ENCODE measurements around the gene KRR1. TPM values are rescaled to one million over a fixed set of nuclear protein-coding genes. Genes with fewer than 3 reads are reported as not detected.

The KRR1 gene
- total RNA-seq, 3 donors from 2014 or later (not counting 1 experiment from before 2014, with no cell fraction given): 101 to 112 (median 106) TPM

- Histone ChIP-seq H3K9me3 (ENCODE audit: control insufficient read depth, insufficient read depth, low read length) (no peaks in the 10 kb centered on the region), H3K4me3 (ENCODE audit: low read length) (no peak overlapping the region), H3K36me3 (ENCODE audit: control insufficient read depth, insufficient read depth, low read length) (peaks cover 85% of the 10 kb centered on the region), H3K27ac (ENCODE audit: low read length) (no peak overlapping the region), H3K4me1 (ENCODE audit: control insufficient read depth, insufficient read depth, low read length) (no peaks in the 10 kb centered on the region), H3K27me3 (ENCODE audit: control insufficient read depth, insufficient read depth, low read length) (no peaks in the 10 kb centered on the region)
- DNase-seq (no peak), ATAC-seq (no peak)
- intact Hi-C loops (cut with micrococcal nuclease): no loop called here
- Mint-ChIP-seq H3K27ac (no peak overlapping the region), H3K4me1 (peaks cover 0 to 7% of the 10 kb centered on the region in 2 donors), H3K9me3 (no peaks in the 10 kb centered on the region), H3K4me3 (no peak overlapping the region), H3K36me3 (peaks cover 7% of the 10 kb centered on the region), H3K27me3 (ENCODE audit: low read depth in 2 of 2) (no peaks in the 10 kb centered on the region)
- TF ChIP-seq CTCF (IDR thresholded peaks at IDR 0.05): no peak
- 93% methylated on average over 2 of the region's 3 CpGs for WGBS (ENCODE audit: insufficient coverage)
Observed at GRCh38 chr12:75503459-75503858, 8.0 kb downstream of the KRR1 start.

GRCh38 chr12:75491169-75491568, 20.2 kb downstream of the KRR1 start:
- no peak overlapping the region for H3K27ac ChIP-seq (ENCODE audit: low read length)
- 90% methylated on average over 1 of the region's 2 CpGs for WGBS (ENCODE audit: insufficient coverage)
- H3K36me3 ChIP-seq (ENCODE audit: control insufficient read depth, insufficient read depth, low read length): peaks cover 65% of the 10 kb centered on the region
- DNase-seq (no peak), ATAC-seq (no peak)
- intact Hi-C loops (cut with micrococcal nuclease): no loop called here
- Mint-ChIP-seq H3K27ac (peak overlapping the region in 1 of 2 donors; percentile 68), H3K4me3 (no peak overlapping the region), H3K9me3 (no peaks in the 10 kb centered on the region), H3K36me3 (no peaks in the 10 kb centered on the region), H3K4me1 (peaks cover 42 to 50% of the 10 kb centered on the region in 2 donors), H3K27me3 (ENCODE audit: low read depth in 2 of 2) (no peaks in the 10 kb centered on the region)
- no peak for TF ChIP-seq CTCF (IDR thresholded peaks at IDR 0.05)
- no peaks in the 10 kb centered on the region for H3K4me1 ChIP-seq (ENCODE audit: control insufficient read depth, insufficient read depth, low read length)
- H3K27me3 ChIP-seq (ENCODE audit: control insufficient read depth, insufficient read depth, low read length): no peaks in the 10 kb centered on the region
- no peak overlapping the region for H3K4me3 ChIP-seq (ENCODE audit: low read length)
- no peaks in the 10 kb centered on the region for H3K9me3 ChIP-seq (ENCODE audit: control insufficient read depth, insufficient read depth, low read length)

GRCh38 chr12:75489613-75490210, 21.7 kb downstream of the KRR1 start:
- Histone ChIP-seq H3K36me3 (ENCODE audit: control insufficient read depth, insufficient read depth, low read length) (peaks cover 60% of the 10 kb centered on the region), H3K9me3 (ENCODE audit: control insufficient read depth, insufficient read depth, low read length) (no peaks in the 10 kb centered on the region), H3K27ac (ENCODE audit: low read length) (no peak overlapping the region), H3K27me3 (ENCODE audit: control insufficient read depth, insufficient read depth, low read length) (no peaks in the 10 kb centered on the region), H3K4me3 (ENCODE audit: low read length) (no peak overlapping the region), H3K4me1 (ENCODE audit: control insufficient read depth, insufficient read depth, low read length) (peaks cover 1% of the 10 kb centered on the region)
- no peak for TF ChIP-seq CTCF (IDR thresholded peaks at IDR 0.05)
- peak in 1 of 2 donors; percentile 22 for DNase-seq
- Mint-ChIP-seq H3K36me3 (no peaks in the 10 kb centered on the region), H3K4me3 (peak overlapping the region; percentile 0), H3K27ac (peak overlapping the region; percentile 6 to 81), H3K9me3 (no peaks in the 10 kb centered on the region), H3K4me1 (peaks cover 42 to 63% of the 10 kb centered on the region in 2 donors), H3K27me3 (ENCODE audit: low read depth in 2 of 2) (no peaks in the 10 kb centered on the region)
- intact Hi-C loops (cut with micrococcal nuclease): no loop called here
- WGBS (ENCODE audit: insufficient coverage): 75% methylated on average over 7 of the region's 7 CpGs
- no peak for ATAC-seq

- H3K4me1 ChIP-seq (ENCODE audit: control insufficient read depth, insufficient read depth, low read length): peaks cover 6% of the 10 kb centered on the region
Observed at GRCh38 chr12:75489187-75489586, 22.2 kb downstream of the KRR1 start.

More at GRCh38 chr12:75489187-75489586, 22.2 kb downstream of the KRR1 start:
- Histone ChIP-seq H3K27ac (ENCODE audit: low read length) (no peak overlapping the region), H3K27me3 (ENCODE audit: control insufficient read depth, insufficient read depth, low read length) (no peaks in the 10 kb centered on the region), H3K9me3 (ENCODE audit: control insufficient read depth, insufficient read depth, low read length) (no peaks in the 10 kb centered on the region), H3K36me3 (ENCODE audit: control insufficient read depth, insufficient read depth, low read length) (peaks cover 58% of the 10 kb centered on the region), H3K4me3 (ENCODE audit: low read length) (no peak overlapping the region)
- no peak for TF ChIP-seq CTCF (IDR thresholded peaks at IDR 0.05)
- intact Hi-C loops (cut with micrococcal nuclease): no loop called here
- peaks cover 44 to 67% of the 10 kb centered on the region in 2 donors for H3K4me1 Mint-ChIP-seq
- 96% methylated on average over 2 of the region's 2 CpGs for WGBS (ENCODE audit: insufficient coverage)
- DNase-seq (no peak), ATAC-seq (no peak)
- no peaks in the 10 kb centered on the region for H3K36me3 Mint-ChIP-seq
- H3K4me3 Mint-ChIP-seq: no peak overlapping the region
- H3K27ac Mint-ChIP-seq: peak overlapping the region; percentile 6 to 81
- no peaks in the 10 kb centered on the region for H3K9me3 Mint-ChIP-seq
- no peaks in the 10 kb centered on the region for H3K27me3 Mint-ChIP-seq (ENCODE audit: low read depth in 2 of 2)

Data from natural killer cell (primary cell).